ENCODE measurements around the gene FBXL4.

FBXL4 gene

GRCh38 chr6:98984121-98984520 lies 36.4 kb upstream of the FBXL4 start:
- H3K4me1 Mint-ChIP-seq, result no peaks in the 10 kb centered on the region
- H3K36me3 Mint-ChIP-seq (ENCODE audit: low read depth), result no peaks in the 10 kb centered on the region

DNA sequence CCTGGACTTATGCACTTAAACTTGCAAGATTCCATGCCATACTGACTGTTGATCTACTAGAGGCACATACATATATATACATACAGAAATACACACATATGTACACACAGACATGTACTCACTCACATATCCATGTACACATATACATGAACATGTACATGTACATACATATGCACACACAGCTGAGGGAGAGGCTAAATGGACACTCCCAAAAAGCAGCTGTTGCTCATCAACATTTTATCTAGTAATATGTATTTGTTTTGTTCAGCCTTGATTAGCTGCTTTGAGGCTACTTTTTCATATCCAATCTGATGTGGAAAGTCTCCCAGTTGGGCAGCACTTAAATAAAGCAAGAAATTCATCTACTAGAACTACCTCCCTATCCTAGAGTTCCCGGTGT lies 33.7 kb upstream of the FBXL4 start:
- no peaks in the 10 kb centered on the region for H3K36me3 Mint-ChIP-seq (ENCODE audit: low read depth)
- H3K4me3 Mint-ChIP-seq, result no peak overlapping the region

More at GRCh38 chr6:98984121-98984520, 36.4 kb upstream of the FBXL4 start:
- Mint-ChIP-seq H3K27ac (no peak overlapping the region), H3K4me3 (no peak overlapping the region), H3K27me3 (ENCODE audit: low read depth) (no peaks in the 10 kb centered on the region), H3K9me3 (no peaks in the 10 kb centered on the region)
- TF ChIP-seq CTCF (IDR thresholded peaks at IDR 0.05; ENCODE audit: unreplicated experiment in 3 of 3), result no peak

GRCh38 chr6:98980819-98981218 lies 33.1 kb upstream of the FBXL4 start:
- H3K4me1 Mint-ChIP-seq, result no peaks in the 10 kb centered on the region
- H3K27me3 Mint-ChIP-seq (ENCODE audit: low read depth), result no peaks in the 10 kb centered on the region
- H3K4me3 Mint-ChIP-seq, result no peak overlapping the region
- H3K27ac Mint-ChIP-seq, result no peak overlapping the region
- TF ChIP-seq CTCF (IDR thresholded peaks at IDR 0.05; ENCODE audit: unreplicated experiment in 3 of 3), result no peak
- H3K36me3 Mint-ChIP-seq (ENCODE audit: low read depth), result no peaks in the 10 kb centered on the region
- H3K9me3 Mint-ChIP-seq, result no peaks in the 10 kb centered on the region

More for the DNA sequence above, 33.7 kb upstream of the FBXL4 start:
- no peaks in the 10 kb centered on the region for H3K9me3 Mint-ChIP-seq
- H3K27ac Mint-ChIP-seq, result no peak overlapping the region
- TF ChIP-seq CTCF (IDR thresholded peaks at IDR 0.05; ENCODE audit: unreplicated experiment in 3 of 3), result no peak
- H3K4me1 Mint-ChIP-seq, result no peaks in the 10 kb centered on the region
- no peaks in the 10 kb centered on the region for H3K27me3 Mint-ChIP-seq (ENCODE audit: low read depth)

GRCh38 chr6:98977671-98978292 lies 30.0 kb upstream of the FBXL4 start:
- no peak for TF ChIP-seq CTCF (IDR thresholded peaks at IDR 0.05; ENCODE audit: unreplicated experiment in 3 of 3)
- Mint-ChIP-seq H3K4me3 (no peak overlapping the region), H3K4me1 (no peaks in the 10 kb centered on the region), H3K9me3 (no peaks in the 10 kb centered on the region), H3K27ac (peak overlapping the region in 1 of 3 experiments; percentile 33), H3K36me3 (ENCODE audit: low read depth) (no peaks in the 10 kb centered on the region), H3K27me3 (ENCODE audit: low read depth) (no peaks in the 10 kb centered on the region)

GRCh38 chr6:98976674-98977385 lies 29.1 kb upstream of the FBXL4 start:
- Mint-ChIP-seq H3K4me3 (no peak overlapping the region), H3K27me3 (ENCODE audit: low read depth) (no peaks in the 10 kb centered on the region), H3K9me3 (no peaks in the 10 kb centered on the region), H3K36me3 (ENCODE audit: low read depth) (no peaks in the 10 kb centered on the region), H3K27ac (no peak overlapping the region), H3K4me1 (no peaks in the 10 kb centered on the region)
- no peak for TF ChIP-seq CTCF (IDR thresholded peaks at IDR 0.05; ENCODE audit: unreplicated experiment in 3 of 3)

DNA sequence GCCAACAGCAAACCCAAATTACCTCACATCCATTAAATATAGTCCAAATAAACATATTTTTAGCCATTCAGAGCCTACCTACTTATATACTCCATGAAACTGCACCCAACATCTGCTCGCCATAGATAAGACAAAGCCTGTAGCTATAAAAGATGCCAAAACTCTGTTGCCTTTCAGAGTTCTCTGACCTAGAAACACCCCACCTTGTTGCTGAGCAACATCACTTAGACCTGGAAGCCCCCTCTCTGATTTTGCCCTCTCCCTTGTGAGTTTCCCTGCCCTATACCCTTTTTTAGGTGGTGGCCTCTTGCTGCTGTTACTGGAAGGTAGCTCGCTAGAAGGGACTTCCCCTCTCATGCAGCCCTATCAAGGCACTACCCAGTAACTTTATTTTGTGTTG lies 27.7 kb upstream of the FBXL4 start:
- Mint-ChIP-seq H3K27me3 (ENCODE audit: low read depth) (no peaks in the 10 kb centered on the region), H3K4me1 (no peaks in the 10 kb centered on the region), H3K4me3 (no peak overlapping the region), H3K27ac (no peak overlapping the region), H3K9me3 (no peaks in the 10 kb centered on the region), H3K36me3 (ENCODE audit: low read depth) (no peaks in the 10 kb centered on the region)
- no peak for TF ChIP-seq CTCF (IDR thresholded peaks at IDR 0.05; ENCODE audit: unreplicated experiment in 3 of 3)
